ENCODE measurements around the gene PPM1H.

DNA sequence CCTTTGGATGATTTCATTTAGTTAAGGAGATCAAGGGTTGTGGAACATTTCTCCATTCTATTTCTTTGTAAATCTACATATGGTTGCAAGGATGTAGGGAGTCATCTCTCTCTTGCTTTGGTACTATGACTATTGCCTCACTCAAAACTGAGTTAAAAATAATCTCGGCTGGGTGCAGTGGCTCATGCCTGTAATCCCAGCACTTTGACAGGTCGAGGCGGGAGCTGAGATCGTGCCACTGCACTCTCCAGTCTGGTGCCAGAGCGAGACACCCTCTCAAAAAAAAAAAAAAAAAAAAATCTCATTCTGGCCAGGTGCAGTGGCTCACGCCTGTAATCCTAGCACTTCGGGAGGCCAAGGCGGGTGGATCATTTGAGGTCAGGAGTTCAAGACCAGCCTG, 24.8 kb upstream of the PPM1H start:
- TF ChIP-seq, protein P1, sequence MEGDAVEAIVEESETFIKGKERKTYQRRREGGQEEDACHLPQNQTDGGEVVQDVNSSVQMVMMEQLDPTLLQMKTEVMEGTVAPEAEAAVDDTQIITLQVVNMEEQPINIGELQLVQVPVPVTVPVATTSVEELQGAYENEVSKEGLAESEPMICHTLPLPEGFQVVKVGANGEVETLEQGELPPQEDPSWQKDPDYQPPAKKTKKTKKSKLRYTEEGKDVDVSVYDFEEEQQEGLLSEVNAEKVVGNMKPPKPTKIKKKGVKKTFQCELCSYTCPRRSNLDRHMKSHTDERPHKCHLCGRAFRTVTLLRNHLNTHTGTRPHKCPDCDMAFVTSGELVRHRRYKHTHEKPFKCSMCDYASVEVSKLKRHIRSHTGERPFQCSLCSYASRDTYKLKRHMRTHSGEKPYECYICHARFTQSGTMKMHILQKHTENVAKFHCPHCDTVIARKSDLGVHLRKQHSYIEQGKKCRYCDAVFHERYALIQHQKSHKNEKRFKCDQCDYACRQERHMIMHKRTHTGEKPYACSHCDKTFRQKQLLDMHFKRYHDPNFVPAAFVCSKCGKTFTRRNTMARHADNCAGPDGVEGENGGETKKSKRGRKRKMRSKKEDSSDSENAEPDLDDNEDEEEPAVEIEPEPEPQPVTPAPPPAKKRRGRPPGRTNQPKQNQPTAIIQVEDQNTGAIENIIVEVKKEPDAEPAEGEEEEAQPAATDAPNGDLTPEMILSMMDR (IDR thresholded peaks at IDR 0.05; ENCODE audit: low read depth, low read length) = no peak
- no peak for TF ChIP-seq EZH2phosphoT487 (IDR thresholded peaks at IDR 0.05; ENCODE audit: low read depth)

Data from OCI-LY3 (cell line).